Mucosa of descending colon (tissue), 3 donors: ENCODE measurements around the gene CDH4. TPM values are rescaled to one million over a fixed set of nuclear protein-coding genes. Genes with fewer than 3 reads are reported as not detected.

Source experiments
- ATAC-seq: fragments of 200-7000 bp; cut with Tn5 transposase; one replicate; pipeline ENCODE4 v1.9.1; 2020; ENCODE audit warnings: mild to moderate bottlenecking, moderate library complexity
- DNase-seq, 3 donors: peaks; one replicate each; pipeline ENCODE4 v3.0.0-alpha.2; 2020
- H3K36me3 ChIP-seq: fragments of 200-600 bp; one replicate; pipeline ENCODE4 v1.8.0; 2021; ENCODE audit warnings: low read depth, mild to moderate bottlenecking
- H3K4me1 ChIP-seq: fragments of 200-600 bp; one replicate; pipeline ENCODE4 v1.8.0; 2021; ENCODE audit warnings: low read depth, mild to moderate bottlenecking
- H3K4me3 ChIP-seq: fragments of 200-600 bp; one replicate; pipeline ENCODE4 v1.8.0; 2021; ENCODE audit warnings: mild to moderate bottlenecking
- H3K9me3 ChIP-seq: fragments of 200-600 bp; one replicate; pipeline ENCODE4 v1.8.0; 2021; ENCODE audit warnings: mild to moderate bottlenecking
- CTCF ChIP-seq: fragments of 200-600 bp; IDR thresholded peaks from one replicate; pipeline ENCODE4 v1.8.0; 2022; ENCODE audit warnings: antibody characterized with exemption, mild to moderate bottlenecking
- intact Hi-C, 2 donors: fragments of 100-400 bp; cut with DNase I in 1 of 2; cut with micrococcal nuclease in 1 of 2; formaldehyde crosslinking; loops; one replicate each; pipeline versions ENCODE4 v1.11.0 to v1.11.1; 2022; cut with DNase I, micrococcal nuclease
- total RNA-seq, 3 donors: library from RNA; stranded (reverse); fragmentation: NEBNext Ultra II Directional in 2 of 3; extraction: Animal tissue kit (Norgen Biotek cat#: 25700) in 2 of 3; gene quantifications; one replicate each; pipeline versions ENCODE4 v1.2.1 to v1.2.4, GENCODE V29; 2021 to 2023
- donor health status: DM: no; HTN: no; CAD: no; lungs with moderate emphysema.
- donor health status: DM: no; HTN: no; CAD: no.
- donor health status: DM: no; HTN: yes; CAD: no.

Gene CDH4
- total RNA-seq, 3 donors from 2014 or later = 0.16 TPM; not detected in 2

GRCh38 chr20:61520893-61521460 lies 268.9 kb downstream of the CDH4 start:
- no peak for DNase-seq
- Histone ChIP-seq H3K4me3 (no peak overlapping the region), H3K4me1 (no peaks in the 10 kb centered on the region), H3K9me3 (no peaks in the 10 kb centered on the region), H3K36me3 (no peaks in the 10 kb centered on the region)
- intact Hi-C loops = no loop called here
- no peak for TF ChIP-seq CTCF
- no peak for ATAC-seq

GRCh38 chr20:61521687-61522420 lies 269.8 kb downstream of the CDH4 start:
- no peak for ATAC-seq
- Histone ChIP-seq H3K4me1 (no peaks in the 10 kb centered on the region), H3K4me3 (no peak overlapping the region), H3K9me3 (no peaks in the 10 kb centered on the region), H3K36me3 (no peaks in the 10 kb centered on the region)
- no peak for TF ChIP-seq CTCF
- intact Hi-C loops = no loop called here
- no peak for DNase-seq

- no peak for TF ChIP-seq CTCF
- intact Hi-C loops = no loop called here
Measured at GRCh38 chr20:61522498-61523090, 270.5 kb downstream of the CDH4 start.

GRCh38 chr20:61523145-61523544 lies 271.1 kb downstream of the CDH4 start:
- no peak for TF ChIP-seq CTCF
- intact Hi-C loops = no loop called here

More at GRCh38 chr20:61522498-61523090, 270.5 kb downstream of the CDH4 start:
- no peaks in the 10 kb centered on the region for H3K4me1 ChIP-seq
- no peak overlapping the region for H3K4me3 ChIP-seq
- H3K36me3 ChIP-seq = no peaks in the 10 kb centered on the region
- no peaks in the 10 kb centered on the region for H3K9me3 ChIP-seq
- no peak for DNase-seq
- ATAC-seq = no peak

GRCh38 chr20:61524951-61525666 lies 273.0 kb downstream of the CDH4 start:
- Histone ChIP-seq H3K4me1 (no peaks in the 10 kb centered on the region), H3K4me3 (no peak overlapping the region), H3K36me3 (no peaks in the 10 kb centered on the region), H3K9me3 (no peaks in the 10 kb centered on the region)
- DNase-seq = no peak
- no peak for ATAC-seq
- TF ChIP-seq CTCF = no peak
- intact Hi-C loops = no loop called here

More at GRCh38 chr20:61523145-61523544, 271.1 kb downstream of the CDH4 start:
- DNase-seq (no peak), ATAC-seq (no peak)
- Histone ChIP-seq H3K9me3 (no peaks in the 10 kb centered on the region), H3K4me1 (no peaks in the 10 kb centered on the region), H3K36me3 (no peaks in the 10 kb centered on the region), H3K4me3 (no peak overlapping the region)
